Effector memory CD4-positive, alpha-beta T cell (primary cell): ENCODE measurements around the gene GPR183.

ENCODE experiments used
- DNase-seq, 3 donors: peaks; one replicate each; pipeline ENCODE4 v3.0.0-alpha.2; 2020
- H3K27ac ChIP-seq: 2 replicates; pipeline ENCODE4 v1.7.0; 2013; ENCODE audit warnings: mild to moderate bottlenecking, low read length, moderate library complexity; ENCODE audit not compliant: insufficient read depth, poor library complexity, severe bottlenecking
- H3K27me3 ChIP-seq: replicated peaks from 2 replicates; pipeline ENCODE4 v1.7.0; 2013; ENCODE audit warnings: mild to moderate bottlenecking, low read length; ENCODE audit not compliant: insufficient read depth, control insufficient read depth, poor library complexity, severe bottlenecking
- H3K36me3 ChIP-seq: 2 replicates; pipeline ENCODE4 v1.7.0; 2013; ENCODE audit warnings: mild to moderate bottlenecking, low read length, moderate library complexity; ENCODE audit not compliant: control insufficient read depth, insufficient read depth
- H3K4me1 ChIP-seq: 2 replicates; pipeline ENCODE4 v1.7.0; 2013; ENCODE audit warnings: low read length, mild to moderate bottlenecking; ENCODE audit not compliant: control insufficient read depth, insufficient read depth, poor library complexity, severe bottlenecking
- H3K4me3 ChIP-seq: 2 replicates; pipeline ENCODE4 v1.7.0; 2013; ENCODE audit warnings: low read length, low read depth, mild to moderate bottlenecking; ENCODE audit not compliant: insufficient read depth, poor library complexity, severe bottlenecking
- H3K9me3 ChIP-seq: 2 replicates; pipeline ENCODE4 v1.7.0; 2013; ENCODE audit warnings: mild to moderate bottlenecking, low read length, moderate library complexity; ENCODE audit not compliant: control insufficient read depth

GPR183 gene

DNA sequence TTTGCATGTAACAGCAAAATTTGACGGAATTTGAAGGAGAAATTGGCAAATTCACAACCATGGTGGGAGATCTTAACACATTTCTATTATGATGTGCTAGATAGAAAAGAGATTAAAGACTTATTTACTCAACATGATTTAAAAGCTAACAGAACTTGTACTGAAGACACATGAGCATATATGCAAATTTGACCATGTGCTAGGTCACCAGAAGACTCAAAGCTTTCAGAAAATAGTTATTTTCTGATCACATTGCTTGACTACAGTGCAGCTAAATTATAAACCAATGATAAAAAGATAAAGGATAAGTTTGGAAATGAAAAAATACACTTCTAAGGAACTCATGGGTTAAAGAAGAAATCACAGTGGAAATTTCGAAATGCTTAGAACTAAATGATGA, 9.1 kb downstream of the GPR183 start:
- DNase-seq = no peak
- Histone ChIP-seq H3K27me3 (no peaks in the 10 kb centered on the region), H3K36me3 (peaks cover 33% of the 10 kb centered on the region), H3K4me1 (peaks cover 72% of the 10 kb centered on the region), H3K4me3 (peak overlapping the region; percentile 30), H3K27ac (peak overlapping the region; percentile 89), H3K9me3 (no peaks in the 10 kb centered on the region)

DNA sequence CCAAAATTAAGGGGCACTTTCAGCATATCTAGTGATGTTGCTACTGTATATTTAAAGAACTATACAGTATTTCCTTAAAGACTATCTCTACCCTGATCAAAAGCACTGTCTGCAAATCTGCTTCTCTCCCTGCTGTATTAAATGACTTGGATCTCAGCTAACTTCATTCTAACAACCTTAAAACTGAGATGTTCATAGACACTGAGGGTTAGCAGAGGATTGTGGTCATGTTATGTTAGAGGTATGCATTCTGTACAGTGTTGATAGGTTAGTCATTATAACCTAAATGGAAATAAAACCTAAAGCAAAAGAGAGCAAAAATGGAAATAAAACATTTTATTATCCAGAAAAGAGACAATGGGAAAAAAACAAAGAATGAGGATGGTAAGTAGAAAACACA, 9.9 kb downstream of the GPR183 start:
- peak overlapping the region; percentile 30 for H3K4me3 ChIP-seq
- H3K27ac ChIP-seq = peak overlapping the region; percentile 89
- no peak for DNase-seq
- peaks cover 34% of the 10 kb centered on the region for H3K36me3 ChIP-seq
- H3K9me3 ChIP-seq = no peaks in the 10 kb centered on the region
- peaks cover 68% of the 10 kb centered on the region for H3K4me1 ChIP-seq
- H3K27me3 ChIP-seq = no peaks in the 10 kb centered on the region

DNA sequence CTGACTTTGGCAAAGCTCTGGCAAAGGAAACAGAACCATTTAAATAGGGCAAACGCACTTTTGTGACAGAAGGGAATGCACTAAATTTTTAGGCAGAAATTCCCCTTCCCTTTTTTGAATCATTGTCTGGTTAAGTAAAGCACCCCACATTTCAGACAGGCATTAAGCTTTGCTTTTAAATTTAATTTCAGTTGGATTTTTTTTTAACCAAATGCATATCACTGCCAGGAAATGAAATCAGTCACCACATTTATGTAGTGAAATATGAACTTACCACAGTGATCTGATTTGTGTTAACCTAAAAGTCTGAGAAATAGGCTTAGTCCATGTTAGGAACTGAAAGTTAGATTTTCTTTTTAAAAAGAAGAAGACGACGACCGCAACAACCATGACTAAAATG, 10.8 kb downstream of the GPR183 start:
- Histone ChIP-seq H3K4me1 (peaks cover 62% of the 10 kb centered on the region), H3K9me3 (no peaks in the 10 kb centered on the region), H3K36me3 (peaks cover 34% of the 10 kb centered on the region), H3K27me3 (no peaks in the 10 kb centered on the region), H3K4me3 (peak overlapping the region; percentile 30), H3K27ac (peak overlapping the region; percentile 89)
- DNase-seq = no peak

DNA sequence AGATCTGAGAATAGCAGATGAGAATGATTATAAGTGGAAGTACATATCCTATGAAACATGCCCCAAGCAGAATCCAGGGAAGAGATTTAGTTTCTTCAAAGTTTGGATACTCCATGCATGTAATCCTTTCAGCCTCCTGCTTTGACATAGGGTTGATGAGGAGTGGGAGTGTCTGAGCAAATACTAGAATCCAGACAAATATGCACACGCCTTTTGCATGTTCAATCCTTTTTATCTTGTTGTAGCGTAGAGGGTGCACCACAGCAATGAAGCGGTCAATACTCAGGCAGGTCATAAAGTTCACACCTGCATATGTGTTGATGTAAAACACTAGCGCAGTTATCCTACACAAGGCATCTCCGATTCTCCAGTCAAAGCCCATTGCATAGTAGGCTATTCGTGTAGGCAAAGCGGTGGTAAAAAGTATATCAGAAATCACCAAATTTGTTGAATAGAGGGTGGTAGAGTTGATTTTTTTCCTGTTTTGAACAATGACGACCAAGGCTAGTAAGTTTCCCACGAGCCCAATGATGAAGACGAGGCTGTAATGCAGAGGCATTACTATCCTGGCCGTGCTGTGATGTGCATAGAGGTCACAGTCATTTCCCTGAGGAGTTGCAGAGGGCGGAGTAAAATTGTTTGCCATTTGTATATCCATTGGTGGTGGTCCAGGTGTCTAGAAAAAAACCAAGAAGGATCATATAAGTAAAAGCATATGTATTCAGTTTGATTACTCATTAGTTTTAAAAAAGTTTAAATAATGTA, 11.5 kb downstream of the GPR183 start:
- Histone ChIP-seq H3K27ac (peak overlapping the region; percentile 89), H3K4me3 (peak overlapping the region; percentile 31), H3K27me3 (no peaks in the 10 kb centered on the region), H3K4me1 (peaks cover 62% of the 10 kb centered on the region), H3K9me3 (no peaks in the 10 kb centered on the region), H3K36me3 (peaks cover 34% of the 10 kb centered on the region)
- no peak for DNase-seq

DNA sequence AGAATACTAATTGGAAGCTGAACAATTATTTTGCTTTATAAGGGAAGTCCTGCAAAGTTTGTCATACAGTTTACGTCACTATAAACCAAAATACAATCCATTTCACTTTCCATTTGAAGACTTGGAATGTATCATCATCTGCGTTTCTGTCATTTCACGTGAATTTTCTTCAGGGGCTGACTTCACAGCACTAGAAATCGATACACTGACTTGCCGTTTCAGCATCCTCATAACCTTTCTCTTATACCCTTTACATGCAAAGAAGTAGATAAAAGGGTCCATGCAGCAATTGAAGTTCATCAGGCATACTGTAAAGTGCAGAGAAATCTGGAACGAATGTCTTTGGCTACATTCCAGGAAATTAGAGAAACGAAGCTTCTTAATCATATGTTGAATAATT, 12.2 kb downstream of the GPR183 start:
- Histone ChIP-seq H3K36me3 (peaks cover 34% of the 10 kb centered on the region), H3K27ac (peak overlapping the region; percentile 89), H3K4me1 (peaks cover 56% of the 10 kb centered on the region)

DNA sequence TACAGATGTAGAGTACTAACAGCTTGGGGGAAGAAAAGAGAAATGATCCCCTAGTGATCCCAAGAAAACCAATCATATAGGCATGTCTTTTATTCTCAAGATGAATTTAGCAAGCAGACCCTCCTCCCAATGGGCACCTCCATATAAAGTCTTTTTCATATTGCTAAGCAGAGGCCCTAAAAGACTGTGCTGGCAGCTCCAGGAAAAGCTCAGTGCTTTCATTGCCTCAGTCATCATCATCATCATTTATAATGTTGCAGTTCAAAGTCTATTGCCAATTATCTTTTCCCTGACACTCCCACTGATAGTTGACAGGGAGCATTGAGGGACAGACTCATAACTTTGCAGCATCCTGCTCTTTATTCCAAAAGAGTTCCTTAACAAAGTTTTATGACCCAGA, 13.0 kb downstream of the GPR183 start:
- DNase-seq = no peak
- Histone ChIP-seq H3K4me1 (peaks cover 52% of the 10 kb centered on the region), H3K9me3 (no peaks in the 10 kb centered on the region), H3K27me3 (no peaks in the 10 kb centered on the region), H3K4me3 (no peak overlapping the region), H3K36me3 (peaks cover 34% of the 10 kb centered on the region), H3K27ac (peak overlapping the region; percentile 89)

More for the DNA sequence above, 12.2 kb downstream of the GPR183 start:
- H3K4me3 ChIP-seq = peak overlapping the region; percentile 31
- no peak for DNase-seq
- H3K27me3 ChIP-seq = no peaks in the 10 kb centered on the region
- H3K9me3 ChIP-seq = no peaks in the 10 kb centered on the region

DNA sequence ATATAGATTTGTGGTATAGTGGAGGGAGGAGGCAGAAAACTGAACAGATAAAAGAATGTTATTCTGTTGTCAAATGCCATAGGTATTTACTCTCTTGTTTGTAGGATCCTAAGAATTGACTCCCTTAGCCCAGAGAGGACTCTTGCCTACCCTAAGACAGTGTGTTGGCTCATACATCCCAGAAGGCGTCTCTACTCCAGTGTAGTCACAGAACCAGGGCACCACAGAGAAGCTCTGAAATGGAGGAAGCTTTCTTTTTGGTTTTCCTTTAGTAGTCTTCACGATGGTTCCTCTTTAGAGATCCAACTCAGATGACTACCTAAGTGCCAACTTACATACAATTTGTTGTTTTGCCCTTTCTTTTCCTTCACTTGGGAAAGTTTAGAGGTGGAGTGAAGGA, 14.0 kb downstream of the GPR183 start:
- Histone ChIP-seq H3K4me1 (peaks cover 55% of the 10 kb centered on the region), H3K9me3 (no peaks in the 10 kb centered on the region), H3K27me3 (no peaks in the 10 kb centered on the region), H3K4me3 (no peak overlapping the region), H3K36me3 (peaks cover 34% of the 10 kb centered on the region), H3K27ac (peak overlapping the region; percentile 37)
- DNase-seq = no peak

DNA sequence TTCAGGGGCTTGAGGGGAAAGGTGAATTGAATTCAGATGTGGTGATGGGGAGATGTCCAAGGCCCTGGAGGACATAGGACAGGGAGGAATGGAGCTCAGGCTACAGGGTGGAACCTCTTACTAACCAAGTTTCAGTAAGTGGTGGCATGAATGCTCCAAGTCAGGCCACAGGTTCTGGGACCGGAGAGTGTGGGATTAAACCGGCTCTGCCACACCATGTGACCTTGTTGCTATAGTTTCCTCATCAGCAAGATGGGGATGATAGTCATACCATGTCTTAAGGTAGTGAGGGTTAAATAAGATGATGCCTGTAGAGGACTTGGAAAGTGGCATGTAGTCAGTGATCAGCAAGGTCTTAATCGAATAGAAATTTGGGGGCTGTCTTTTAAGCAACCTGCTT, 16.3 kb downstream of the GPR183 start:
- no peak overlapping the region for H3K4me3 ChIP-seq
- no peaks in the 10 kb centered on the region for H3K27me3 ChIP-seq
- no peaks in the 10 kb centered on the region for H3K9me3 ChIP-seq
- H3K27ac ChIP-seq = peak overlapping the region; percentile 15
- H3K4me1 ChIP-seq = peaks cover 62% of the 10 kb centered on the region
- no peak for DNase-seq
- H3K36me3 ChIP-seq = peaks cover 32% of the 10 kb centered on the region

DNA sequence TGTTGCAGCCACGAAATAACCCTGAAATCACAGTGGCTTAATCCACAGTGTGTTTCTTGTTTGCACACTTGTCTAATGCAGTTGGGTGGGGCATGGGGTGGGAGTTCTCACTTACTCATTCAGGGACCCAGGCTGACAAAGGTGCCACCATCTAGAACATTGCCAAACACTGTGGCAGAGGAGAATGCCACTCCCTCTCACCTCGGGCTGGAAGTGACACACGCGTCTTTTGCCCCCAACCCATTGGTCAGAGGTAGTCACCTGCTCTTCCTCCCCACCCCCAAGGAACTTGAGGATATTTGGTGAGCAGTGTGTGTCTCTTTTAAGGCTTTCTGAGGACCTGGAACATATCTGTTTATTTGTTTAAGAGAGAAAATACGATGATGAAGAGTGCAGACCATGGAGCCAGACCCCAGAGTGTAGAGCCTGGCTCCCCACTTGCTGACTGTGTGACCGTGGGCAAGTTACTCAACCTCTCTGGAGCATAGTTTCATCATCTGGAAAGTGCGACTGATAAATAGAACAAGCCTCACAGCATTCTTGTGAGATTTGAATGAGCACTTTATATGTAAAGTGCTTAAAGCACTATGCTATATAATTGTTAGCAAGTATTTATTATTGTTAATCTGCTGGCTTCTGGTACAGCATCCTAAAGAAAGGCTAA, 17.4 kb downstream of the GPR183 start:
- Histone ChIP-seq H3K27ac (peak overlapping the region; percentile 40), H3K36me3 (peaks cover 21% of the 10 kb centered on the region), H3K9me3 (no peaks in the 10 kb centered on the region), H3K4me3 (no peak overlapping the region), H3K4me1 (peaks cover 62% of the 10 kb centered on the region), H3K27me3 (no peaks in the 10 kb centered on the region)
- peak in 1 of 3 donors; percentile 47 for DNase-seq

DNA sequence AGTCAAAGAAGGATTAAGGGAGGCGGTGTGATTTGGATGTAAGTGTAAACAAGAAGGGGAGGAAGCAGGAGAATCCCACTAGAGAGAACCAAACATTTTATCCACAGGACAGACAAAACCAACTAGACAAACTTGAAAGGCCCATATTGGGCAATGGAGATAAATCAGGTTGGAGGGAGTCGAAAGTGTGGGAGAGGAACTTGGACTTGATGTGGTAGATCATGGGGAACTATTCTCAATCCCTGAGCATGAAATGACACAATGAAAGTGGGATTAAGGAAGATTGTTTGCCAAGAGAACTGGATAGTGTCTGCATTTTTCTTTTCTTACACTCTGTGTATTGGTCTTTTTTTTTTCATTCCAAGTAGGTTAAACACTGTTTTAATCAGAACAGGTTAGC, 17.9 kb downstream of the GPR183 start:
- no peaks in the 10 kb centered on the region for H3K27me3 ChIP-seq
- H3K4me1 ChIP-seq = peaks cover 64% of the 10 kb centered on the region
- H3K36me3 ChIP-seq = peaks cover 16% of the 10 kb centered on the region
- H3K9me3 ChIP-seq = no peaks in the 10 kb centered on the region
- H3K27ac ChIP-seq = peak overlapping the region; percentile 42
- DNase-seq = no peak
- H3K4me3 ChIP-seq = no peak overlapping the region
